ENCODE data around the gene RHBDL2. TPM values are rescaled to one million over a fixed set of nuclear protein-coding genes. Genes with fewer than 3 reads are reported as not detected.
A peak's percentile ranks its signal among the peaks of the same experiment; 100 is the strongest.

RHBDL2 gene
- total and polyA plus RNA-seq, 2 of the 4 experiments (the other 2 are of a cell fraction) = 0.36 to 0.38 TPM

- H3K4me3 ChIP-seq (ENCODE audit: insufficient read depth, low read depth, low read length) = no peak overlapping the region
- no peak overlapping the region for H2BK5ac ChIP-seq (ENCODE audit: low read depth, low read length, poor library complexity, severe bottlenecking)
- H3K27me3 ChIP-seq (ENCODE audit: control insufficient read depth, insufficient read depth, low read length) = no peaks in the 10 kb centered on the region
- H3K27ac ChIP-seq (ENCODE audit: insufficient read depth, low read length) = no peak overlapping the region
- no peak overlapping the region for H3K23ac ChIP-seq (ENCODE audit: low read depth, low read length)
- no peaks in the 10 kb centered on the region for H4K20me1 ChIP-seq (ENCODE audit: insufficient read depth, low read length)
- WGBS, 2 experiments (ENCODE audit: extremely low coverage in 2 of 2, insufficient read length in 1 of 2) = 100% methylated on average over 1 of the region's 4 CpGs; no CpG with 5 or more reads in 1 of the 2 experiments
- no peak overlapping the region for H2BK120ac ChIP-seq (ENCODE audit: low read depth, low read length)
- dilution Hi-C loops (cut with HindIII; ENCODE audit: low sequenced_read_pairs, unreplicated experiment) (no loop called here), intact Hi-C loops (cut with micrococcal nuclease) (no loop called here), in situ Hi-C loops (cut with MboI; ENCODE audit: low sequenced_read_pairs) (no loop called here)
- no peak overlapping the region for H3K9ac ChIP-seq (ENCODE audit: low read depth, low read length)
- no peak for ATAC-seq (ENCODE audit: low read depth)
- no peaks in the 10 kb centered on the region for H3K36me3 ChIP-seq (ENCODE audit: control insufficient read depth, insufficient read depth, low read length)
- no peak for DNase-seq
- H2BK20ac ChIP-seq (ENCODE audit: low read depth, low read length) = no peak overlapping the region
- H3K4ac ChIP-seq (ENCODE audit: low read depth, low read length) = no peak overlapping the region
- H3K18ac ChIP-seq (ENCODE audit: low read depth, low read length) = no peak overlapping the region
- BruUV-seq (replicated peaks) = no TSS peak
- H4K91ac ChIP-seq (ENCODE audit: insufficient read depth, low read depth, low read length) = no peak overlapping the region
- H2BK15ac ChIP-seq (ENCODE audit: low read depth, low read length) = no peak overlapping the region
- no peaks in the 10 kb centered on the region for H3K79me1 ChIP-seq (ENCODE audit: low read depth in 1 of 2, low read length in 2 of 2)
- H2AFZ ChIP-seq (replicated peaks; ENCODE audit: low read length, poor library complexity) = peak overlapping the region; percentile 26
- no peaks in the 10 kb centered on the region for H3K9me3 ChIP-seq (ENCODE audit: control insufficient read depth, insufficient read depth, low read length)
- H3K4me1 ChIP-seq (ENCODE audit: control insufficient read depth, insufficient read depth, low read length) = peaks cover 2% of the 10 kb centered on the region; the same call in 1 of the 2 replicates
- H2AK9ac ChIP-seq (replicated peaks; ENCODE audit: low read depth, low read length, poor library complexity) = no peak overlapping the region
- H3K4me2 ChIP-seq (ENCODE audit: low read depth, low read length) = no peak overlapping the region
- no peak overlapping the region for H4K5ac ChIP-seq (ENCODE audit: low read depth, low read length)
- no peaks in the 10 kb centered on the region; the same call in 1 of the 2 replicates for H3K9me1 ChIP-seq (ENCODE audit: insufficient read depth, low read length)
- H3K14ac ChIP-seq (replicated peaks; ENCODE audit: low read depth, low read length) = no peak overlapping the region
- TF ChIP-seq FOS (IDR thresholded peaks at IDR 0.05; ENCODE audit: low read depth, low read length) = no peak
- TF ChIP-seq MAZ (IDR thresholded peaks at IDR 0.05; ENCODE audit: borderline replicate concordance, low read depth, low read length) = no peak
- TF ChIP-seq USF2 (IDR thresholded peaks at IDR 0.05; ENCODE audit: low read depth, low read length) = no peak
- no peak for TF ChIP-seq BHLHE40 (IDR thresholded peaks at IDR 0.05; ENCODE audit: low read depth, low read length)
- TF ChIP-seq CTCF (conservative IDR thresholded peaks at IDR 0.05; ENCODE audit: low read depth, low read length) = no peak
- no peak for TF ChIP-seq RCOR1 (IDR thresholded peaks at IDR 0.05; ENCODE audit: insufficient replicate concordance, low read length)
- no peak for TF ChIP-seq MXI1 (IDR thresholded peaks at IDR 0.05; ENCODE audit: borderline replicate concordance, low read depth, low read length)
- TF ChIP-seq MAFK (IDR thresholded peaks at IDR 0.05; ENCODE audit: low read depth, low read length) = no peak
- TF ChIP-seq ELK1 (IDR thresholded peaks at IDR 0.05; ENCODE audit: borderline replicate concordance, low read depth, low read length) = no peak
- TF ChIP-seq RFX5 (IDR thresholded peaks at IDR 0.05; ENCODE audit: low read depth, low read length) = no peak
- TF ChIP-seq SMC3 (IDR thresholded peaks at IDR 0.05; ENCODE audit: low read depth, low read length) = no peak
- no peak for TF ChIP-seq NFE2L2 (IDR thresholded peaks at IDR 0.05; ENCODE audit: low read depth, low read length)
- no peak for TF ChIP-seq CHD1 (IDR thresholded peaks at IDR 0.05; ENCODE audit: low read depth, low read length)
- ChIA-PET CTCF (no interaction called here), POLR2A (ENCODE audit: unreplicated experiment) (no interaction called here)
- H3K56ac ChIP-seq (ENCODE audit: extremely low read depth, insufficient read depth, low read length) = no peak overlapping the region
- no peak overlapping the region for H2AK5ac ChIP-seq (ENCODE audit: low read depth, low read length)
- no peak overlapping the region for H4K8ac ChIP-seq (ENCODE audit: low read depth in 2 of 2, low read length in 2 of 2)
These were observed 2.9 kb upstream of the RHBDL2 start for GRCh38 chr1:38944547-38944946.

Data from IMR-90 (cell line).